H1 (cell line): ENCODE data around the gene RIMS1. TPM values are rescaled to one million over a fixed set of nuclear protein-coding genes. Genes with fewer than 3 reads are reported as not detected.

Experiments
- CHD7 ChIP-seq: fragments of 300-600 bp; sonication (generic); IDR thresholded peaks from 2 replicates; pipeline ENCODE4 v1.7.1; 2012; ENCODE audit warnings: low read length, moderate library complexity, mild to moderate bottlenecking, inconsistent platforms; ENCODE audit not compliant: insufficient replicate concordance
- E2F6 ChIP-seq: IDR thresholded peaks from 2 replicates; pipeline ENCODE4 v1.6.1; 2012; ENCODE audit warnings: inconsistent platforms
- RNF2 ChIP-seq: fragments of 200-900, 300-1000 bp; sonication (generic); IDR thresholded peaks from 2 replicates; pipeline ENCODE4 v1.7.1; 2016; ENCODE audit warnings: borderline replicate concordance, low read depth, mild to moderate bottlenecking, antibody characterized with exemption, low read length; ENCODE audit not compliant: poor library complexity, severe bottlenecking; ENCODE audit errors: missing control alignments
- SAP30 ChIP-seq: fragments of 300-600 bp; sonication (generic); IDR thresholded peaks from 2 replicates; pipeline ENCODE4 v1.7.1; 2012; ENCODE audit warnings: low read length, moderate library complexity, mild to moderate bottlenecking, inconsistent platforms; ENCODE audit not compliant: insufficient read depth, insufficient replicate concordance
- SP2 ChIP-seq: IDR thresholded peaks from 2 replicates; pipeline ENCODE4 v1.6.1; 2012; ENCODE audit warnings: mild to moderate bottlenecking, low read length, inconsistent platforms
- TAF1 ChIP-seq: IDR thresholded peaks from 2 replicates; pipeline ENCODE4 v1.6.1; 2011; ENCODE audit warnings: mild to moderate bottlenecking, low read depth, low read length
- polyA plus RNA-seq, 7 experiments: library from polyadenylated mRNA; depleted of rRNA in 3 of 7; stranded (reverse) in 5 of 7; unstranded in 2 of 7; fragments of >200 nt in 5 of 7; fragments of 200-250 nt in 2 of 7; gene quantifications; 1 replicate in 5 of 7; 2 replicates in 1 of 7; 4 replicates in 1 of 7; pipeline versions ENCODE4 v1.2.1 to v1.2.3, GENCODE V29; 2011 to 2013; ENCODE audit warnings: missing spikeins in 2 of 7, mixed read lengths in 2 of 7
- total RNA-seq: library from RNA; stranded (reverse); fragmentation: NEBNext Ultra II Directional; extraction: Animal tissue kit (Norgen Biotek cat#: 25700); gene quantifications from 2 replicates; pipeline ENCODE4 v1.2.1, GENCODE V29; 2021

Gene RIMS1
- total and polyA plus RNA-seq, 2 of the 8 experiments (the other 6 are each of a cell fraction or from before 2014, with no cell fraction given): 0.63 to 2.3 TPM

DNA sequence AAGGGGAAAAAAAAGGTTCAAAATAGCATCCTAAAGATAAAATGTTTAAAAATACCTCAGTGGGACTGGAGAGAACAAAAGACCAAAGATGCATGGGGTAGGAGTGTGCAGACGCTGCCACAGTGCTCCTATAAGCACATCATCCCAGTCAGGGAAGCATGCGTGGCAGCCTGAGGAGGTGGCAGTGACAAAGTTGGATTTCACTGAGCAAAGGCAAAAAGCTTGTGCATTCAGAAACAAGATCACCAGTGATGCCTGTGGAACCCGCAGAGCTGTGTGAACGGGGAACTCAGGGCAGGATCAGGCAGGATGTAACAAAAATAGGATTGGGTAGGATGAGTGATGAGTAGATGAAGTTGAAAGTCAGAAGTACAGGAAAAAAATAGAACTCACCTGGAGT, 116.1 kb downstream of the RIMS1 start (continued):
- no peak for TF ChIP-seq CHD7
- TF ChIP-seq RNF2: no peak
- no peak for TF ChIP-seq SAP30
- TF ChIP-seq SP2: no peak
- no peak for TF ChIP-seq E2F6
- no peak for TF ChIP-seq TAF1
